Measurements from ENCODE around the gene SAMD11.

GRCh38 chr1:915295-916172, 8.2 kb upstream of the SAMD11 start:
- TF ChIP-seq, protein P1, sequence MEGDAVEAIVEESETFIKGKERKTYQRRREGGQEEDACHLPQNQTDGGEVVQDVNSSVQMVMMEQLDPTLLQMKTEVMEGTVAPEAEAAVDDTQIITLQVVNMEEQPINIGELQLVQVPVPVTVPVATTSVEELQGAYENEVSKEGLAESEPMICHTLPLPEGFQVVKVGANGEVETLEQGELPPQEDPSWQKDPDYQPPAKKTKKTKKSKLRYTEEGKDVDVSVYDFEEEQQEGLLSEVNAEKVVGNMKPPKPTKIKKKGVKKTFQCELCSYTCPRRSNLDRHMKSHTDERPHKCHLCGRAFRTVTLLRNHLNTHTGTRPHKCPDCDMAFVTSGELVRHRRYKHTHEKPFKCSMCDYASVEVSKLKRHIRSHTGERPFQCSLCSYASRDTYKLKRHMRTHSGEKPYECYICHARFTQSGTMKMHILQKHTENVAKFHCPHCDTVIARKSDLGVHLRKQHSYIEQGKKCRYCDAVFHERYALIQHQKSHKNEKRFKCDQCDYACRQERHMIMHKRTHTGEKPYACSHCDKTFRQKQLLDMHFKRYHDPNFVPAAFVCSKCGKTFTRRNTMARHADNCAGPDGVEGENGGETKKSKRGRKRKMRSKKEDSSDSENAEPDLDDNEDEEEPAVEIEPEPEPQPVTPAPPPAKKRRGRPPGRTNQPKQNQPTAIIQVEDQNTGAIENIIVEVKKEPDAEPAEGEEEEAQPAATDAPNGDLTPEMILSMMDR (IDR thresholded peaks at IDR 0.05): no peak
- TF ChIP-seq POLR2A (IDR thresholded peaks at IDR 0.05) (no peak), EP300 (IDR thresholded peaks at IDR 0.05) (no peak)
